KG1 (cell line): Measurements from ENCODE around the gene KRTAP21-2.
"Not testable (repeated sequence)": the region's sequence is repeated elsewhere in the genome, so short reads cannot be mapped to it uniquely, and the experiment has no call there.

ENCODE experiments used
- DNase-seq: peaks from one replicate; lab custom pipeline; 2025; lab: John Stamatoyannopoulos, UW

KRTAP21-2 gene

GRCh38 chr21:30747159-30747558, at the start of gene KRTAP21-2:
Gene KRTAP21-2, minus strand, starts transcription at chr21:30747259. Its CDS starts 57 bp downstream, at chr21:30747202.
- DNase-seq, result no peak

GRCh38 chr21:30793581-30794314, 46.7 kb upstream of the KRTAP21-2 start:
- no peak for DNase-seq

- DNase-seq, result no peak
These were observed 32.2 kb upstream of the KRTAP21-2 start for GRCh38 chr21:30779249-30779648.

GRCh38 chr21:30769724-30770431, 22.8 kb upstream of the KRTAP21-2 start:
- DNase-seq, result no peak

GRCh38 chr21:30760776-30761175, 13.7 kb upstream of the KRTAP21-2 start:
- DNase-seq, result no peak

GRCh38 chr21:30758306-30758705, 11.2 kb upstream of the KRTAP21-2 start:
- no peak for DNase-seq

- not testable (repeated sequence) for DNase-seq
These were observed 8.3 kb upstream of the KRTAP21-2 start, which contains the start of gene KRTAP21-1 for GRCh38 chr21:30755328-30755727. Gene KRTAP21-1, minus strand, starts transcription at chr21:30755428. Its CDS starts 50 bp downstream, at chr21:30755378.

GRCh38 chr21:30740462-30740861, 6.6 kb downstream of the KRTAP21-2 start:
- no peak for DNase-seq

GRCh38 chr21:30733026-30733425, 14.0 kb downstream of the KRTAP21-2 start:
- no peak for DNase-seq

- no peak for DNase-seq
These were observed 20.3 kb downstream of the KRTAP21-2 start for GRCh38 chr21:30726726-30727125.

- DNase-seq, result no peak
These were observed 27.7 kb downstream of the KRTAP21-2 start for GRCh38 chr21:30719401-30719800.

GRCh38 chr21:30718239-30718909, 28.7 kb downstream of the KRTAP21-2 start, which contains the start of gene KRTAP21-3:
Gene KRTAP21-3, minus strand, starts transcription at chr21:30718777. Its CDS starts 18 bp downstream, at chr21:30718759.
- DNase-seq, result no peak

GRCh38 chr21:30717105-30717504, 30.0 kb downstream of the KRTAP21-2 start:
- DNase-seq, result no peak

- no peak for DNase-seq
These were observed 32.1 kb downstream of the KRTAP21-2 start for GRCh38 chr21:30714946-30715345.

GRCh38 chr21:30714456-30714855, 32.6 kb downstream of the KRTAP21-2 start:
- DNase-seq, result no peak

GRCh38 chr21:30713766-30714165, 33.3 kb downstream of the KRTAP21-2 start:
- no peak for DNase-seq

- no peak for DNase-seq
These were observed 36.6 kb downstream of the KRTAP21-2 start for GRCh38 chr21:30710499-30710898.

- DNase-seq, result no peak
These were observed 39.6 kb downstream of the KRTAP21-2 start for GRCh38 chr21:30707409-30707808.
